Colonic mucosa (tissue), 4 donors: ENCODE measurements around the gene SYTL3. TPM values are rescaled to one million over a fixed set of nuclear protein-coding genes. Genes with fewer than 3 reads are reported as not detected.

Experiments used
- DNase-seq: peaks from one replicate; pipeline ENCODE4 v3.0.0-alpha.2; 2020
- H3K27ac ChIP-seq: fragments of 200-600 bp; one replicate; pipeline ENCODE4 v1.8.0; 2021
- H3K27me3 ChIP-seq: fragments of 200-600 bp; one replicate; pipeline ENCODE4 v1.8.0; 2021
- H3K36me3 ChIP-seq: fragments of 200-600 bp; one replicate; pipeline ENCODE4 v1.8.0; 2021
- H3K4me1 ChIP-seq: fragments of 200-600 bp; one replicate; pipeline ENCODE4 v1.8.0; 2021; ENCODE audit warnings: mild to moderate bottlenecking
- H3K4me3 ChIP-seq: fragments of 200-600 bp; one replicate; pipeline ENCODE4 v1.8.0; 2021
- H3K9ac ChIP-seq, 2 donors: one replicate each; pipeline ENCODE4 v1.7.0; 2013; ENCODE audit warnings: control low read depth in 2 of 2, low read depth in 2 of 2, low read length in 2 of 2
- H3K9me3 ChIP-seq: fragments of 200-600 bp; one replicate; pipeline ENCODE4 v1.8.0; 2021
- intact Hi-C: fragments of 100-400 bp; cut with DNase I; formaldehyde crosslinking; loops from one replicate; pipeline ENCODE4 v1.14.1; 2022
- total RNA-seq, 2 donors: library from RNA; stranded (reverse); fragmentation: NEBNext Ultra II Directional in 1 of 2; extraction: Animal tissue kit (Norgen Biotek cat#: 25700) in 1 of 2; gene quantifications; one replicate each; pipeline ENCODE4 v1.2.1, GENCODE V29; 2021
- TF ChIP-seq, protein P1 (sequence below): fragments of 200-600 bp; IDR thresholded peaks from one replicate; pipeline ENCODE4 v1.8.0; 2022; ENCODE audit warnings: antibody characterized with exemption, mild to moderate bottlenecking
- donor health status: healthy.
- donor health status: DM: no; HTN: no; CAD: no.
- donor health status: DM: no; HTN: no; CAD: no.

The SYTL3 gene
- total RNA-seq, 2 donors from 2014 or later: 1.1 to 3.1 TPM

GRCh38 chr6:158798311-158798710 is 148.5 kb downstream of the SYTL3 start:
- Histone ChIP-seq H3K36me3 (no peaks in the 10 kb centered on the region), H3K9me3 (no peaks in the 10 kb centered on the region), H3K27ac (no peak overlapping the region), H3K4me3 (no peak overlapping the region), H3K4me1 (peaks cover 32% of the 10 kb centered on the region), H3K27me3 (no peaks in the 10 kb centered on the region), H3K9ac (no peak overlapping the region)
- DNase-seq: no peak
- TF ChIP-seq, protein P1, sequence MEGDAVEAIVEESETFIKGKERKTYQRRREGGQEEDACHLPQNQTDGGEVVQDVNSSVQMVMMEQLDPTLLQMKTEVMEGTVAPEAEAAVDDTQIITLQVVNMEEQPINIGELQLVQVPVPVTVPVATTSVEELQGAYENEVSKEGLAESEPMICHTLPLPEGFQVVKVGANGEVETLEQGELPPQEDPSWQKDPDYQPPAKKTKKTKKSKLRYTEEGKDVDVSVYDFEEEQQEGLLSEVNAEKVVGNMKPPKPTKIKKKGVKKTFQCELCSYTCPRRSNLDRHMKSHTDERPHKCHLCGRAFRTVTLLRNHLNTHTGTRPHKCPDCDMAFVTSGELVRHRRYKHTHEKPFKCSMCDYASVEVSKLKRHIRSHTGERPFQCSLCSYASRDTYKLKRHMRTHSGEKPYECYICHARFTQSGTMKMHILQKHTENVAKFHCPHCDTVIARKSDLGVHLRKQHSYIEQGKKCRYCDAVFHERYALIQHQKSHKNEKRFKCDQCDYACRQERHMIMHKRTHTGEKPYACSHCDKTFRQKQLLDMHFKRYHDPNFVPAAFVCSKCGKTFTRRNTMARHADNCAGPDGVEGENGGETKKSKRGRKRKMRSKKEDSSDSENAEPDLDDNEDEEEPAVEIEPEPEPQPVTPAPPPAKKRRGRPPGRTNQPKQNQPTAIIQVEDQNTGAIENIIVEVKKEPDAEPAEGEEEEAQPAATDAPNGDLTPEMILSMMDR: no peak
- intact Hi-C loops: loop anchor here (10.0 kb wide), 1 partner anchor 166 kb away; no protein-coding TSS in a partner anchor

DNA sequence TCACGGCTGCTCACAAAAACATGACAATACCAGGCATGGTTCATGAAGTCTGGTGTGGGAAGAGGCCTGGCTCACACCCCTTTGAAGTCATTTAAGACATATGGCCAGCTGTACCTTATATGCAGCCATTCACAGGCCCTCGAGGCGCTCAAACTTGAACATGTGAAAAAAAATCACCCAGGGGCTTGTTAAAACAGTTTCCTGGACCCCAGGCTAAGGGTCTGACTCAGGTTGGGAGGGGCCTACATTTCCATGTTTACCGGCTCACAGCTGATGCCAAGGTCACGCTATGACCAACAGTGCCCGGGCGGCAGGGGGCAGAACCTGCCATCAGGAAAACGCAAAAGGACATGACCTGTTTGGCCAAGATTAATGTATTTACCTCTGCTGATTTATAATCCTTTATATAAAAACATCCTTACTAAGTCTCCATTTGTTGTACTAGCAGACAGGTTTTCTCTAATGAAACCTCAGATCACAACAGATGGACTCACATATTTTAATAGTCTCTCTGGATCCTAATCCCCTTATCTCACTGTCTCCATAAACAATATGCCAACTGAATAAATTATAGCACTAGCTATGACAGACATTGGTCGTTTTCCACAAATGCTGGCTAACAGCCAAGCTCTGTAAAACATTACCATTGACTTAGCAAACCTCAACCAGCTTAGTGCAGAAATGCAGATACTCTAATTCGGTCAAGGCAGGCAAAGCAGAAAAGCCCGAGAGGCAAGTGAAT is 149.4 kb downstream of the SYTL3 start:
- intact Hi-C loops: loop anchor here (10.0 kb wide), 1 partner anchor 166 kb away; no protein-coding TSS in a partner anchor
- Histone ChIP-seq H3K9ac (peak overlapping the region in 1 of 2 donors; percentile 59), H3K27me3 (no peaks in the 10 kb centered on the region), H3K4me1 (peaks cover 32% of the 10 kb centered on the region), H3K36me3 (no peaks in the 10 kb centered on the region), H3K4me3 (no peak overlapping the region), H3K27ac (peak overlapping the region; percentile 25), H3K9me3 (no peaks in the 10 kb centered on the region)
- TF ChIP-seq, protein P1: no peak
- DNase-seq: peak; percentile 70

GRCh38 chr6:158801655-158802294 is 151.9 kb downstream of the SYTL3 start:
- peaks cover 32% of the 10 kb centered on the region for H3K4me1 ChIP-seq
- intact Hi-C loops: no loop called here

DNA sequence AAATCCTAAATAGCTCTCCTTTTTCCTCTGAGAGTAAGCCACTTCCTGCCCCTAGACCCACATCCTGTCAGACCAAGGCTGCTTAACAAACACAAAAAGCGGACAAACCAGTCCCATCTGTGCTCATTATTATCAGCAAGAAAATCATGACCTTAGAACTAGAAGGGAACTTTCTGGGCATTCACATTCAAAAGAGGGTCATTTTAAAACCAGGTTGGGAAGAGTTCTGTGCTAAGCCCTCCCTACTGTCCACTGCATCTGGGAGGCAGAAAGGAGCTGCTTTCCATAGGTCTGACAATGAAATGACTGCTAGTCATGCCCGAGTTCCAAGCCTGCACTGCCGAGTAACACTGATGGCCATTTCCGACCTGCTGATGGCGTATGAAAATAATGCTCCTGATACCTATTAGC is 153.9 kb downstream of the SYTL3 start:
- no peaks in the 10 kb centered on the region for H3K27me3 ChIP-seq
- H3K4me1 ChIP-seq: peaks cover 23% of the 10 kb centered on the region
- no peaks in the 10 kb centered on the region for H3K36me3 ChIP-seq
- no peak for DNase-seq
- no peaks in the 10 kb centered on the region for H3K9me3 ChIP-seq
- H3K4me3 ChIP-seq: no peak overlapping the region
- TF ChIP-seq, protein P1: no peak
- H3K9ac ChIP-seq: peak overlapping the region in 1 of 2 donors; percentile 84
- H3K27ac ChIP-seq: peak overlapping the region; percentile 61
- intact Hi-C loops: no loop called here

More at GRCh38 chr6:158801655-158802294, 151.9 kb downstream of the SYTL3 start:
- Histone ChIP-seq H3K4me3 (no peak overlapping the region), H3K36me3 (no peaks in the 10 kb centered on the region), H3K9ac (peak overlapping the region in 1 of 2 donors; percentile 49), H3K27ac (peak overlapping the region; percentile 70), H3K27me3 (no peaks in the 10 kb centered on the region), H3K9me3 (no peaks in the 10 kb centered on the region)
- TF ChIP-seq, protein P1: no peak
- DNase-seq: peak; percentile 83

- intact Hi-C loops: no loop called here
- no peaks in the 10 kb centered on the region for H3K36me3 ChIP-seq
- TF ChIP-seq, protein P1: no peak
- no peak overlapping the region for H3K4me3 ChIP-seq
- H3K9me3 ChIP-seq: no peaks in the 10 kb centered on the region
- peaks cover 28% of the 10 kb centered on the region for H3K4me1 ChIP-seq
- H3K9ac ChIP-seq: peak overlapping the region in 1 of 2 donors; percentile 84
- peak overlapping the region; percentile 61 for H3K27ac ChIP-seq
- no peak for DNase-seq
- no peaks in the 10 kb centered on the region for H3K27me3 ChIP-seq
These were observed 154.4 kb downstream of the SYTL3 start for GRCh38 chr6:158804207-158804606.
